NCI-H2196 treated with DMSO at 0.1 percent for 48 hours (cell line): Measurements from ENCODE around the gene BMP3.

Experiments used
- DNase-seq: peaks from one replicate; lab custom pipeline; 2025; ENCODE audit not compliant: unreplicated experiment; lab: John Stamatoyannopoulos, UW

The BMP3 gene

GRCh38 chr4:81040012-81040659 lies 9.6 kb downstream of the BMP3 start:
- DNase-seq = no peak

GRCh38 chr4:81042578-81043365 lies 12.3 kb downstream of the BMP3 start:
- no peak for DNase-seq

GRCh38 chr4:81049330-81049729 lies 18.8 kb downstream of the BMP3 start:
- no peak for DNase-seq

- no peak for DNase-seq
These were observed 19.4 kb downstream of the BMP3 start for GRCh38 chr4:81049907-81050306.

GRCh38 chr4:81052119-81053068 lies 21.9 kb downstream of the BMP3 start:
- DNase-seq = no peak

- DNase-seq = no peak
These were observed 28.1 kb downstream of the BMP3 start for GRCh38 chr4:81058621-81059020.

GRCh38 chr4:81060587-81061343 lies 30.3 kb downstream of the BMP3 start:
- DNase-seq = no peak

- DNase-seq = no peak
These were observed 30.8 kb downstream of the BMP3 start for GRCh38 chr4:81061344-81061730.

- no peak for DNase-seq
These were observed 31.5 kb downstream of the BMP3 start for GRCh38 chr4:81062001-81062400.

GRCh38 chr4:81065446-81065845 lies 34.9 kb downstream of the BMP3 start:
- DNase-seq = no peak

- peak; percentile 40 for DNase-seq
These were observed 39.3 kb downstream of the BMP3 start for GRCh38 chr4:81069706-81070331.

GRCh38 chr4:81071013-81071412 lies 40.5 kb downstream of the BMP3 start:
- no peak for DNase-seq

- no peak for DNase-seq
These were observed 50.6 kb downstream of the BMP3 start for GRCh38 chr4:81081156-81081555.

- DNase-seq = no peak
These were observed 53.5 kb downstream of the BMP3 start for GRCh38 chr4:81084029-81084428.

GRCh38 chr4:81084634-81085033 lies 54.1 kb downstream of the BMP3 start:
- no peak for DNase-seq

GRCh38 chr4:81085291-81085690 lies 54.8 kb downstream of the BMP3 start:
- no peak for DNase-seq

GRCh38 chr4:81085979-81086378 lies 55.5 kb downstream of the BMP3 start:
- DNase-seq = no peak

GRCh38 chr4:81093720-81094401 lies 63.4 kb downstream of the BMP3 start:
- DNase-seq = no peak

- no peak for DNase-seq
These were observed 64.9 kb downstream of the BMP3 start for GRCh38 chr4:81095389-81095788.

GRCh38 chr4:81096566-81096965 lies 66.1 kb downstream of the BMP3 start:
- no peak for DNase-seq
